ENCODE measurements around the gene TENM4.

TENM4 gene

GRCh38 chr11:79189601-79190000 is 251.2 kb downstream of the TENM4 start:
- peaks cover 0 to 15% (median 2%) of the 10 kb centered on the region in 4 donors for H3K4me1 ChIP-seq
- H3K27ac ChIP-seq: peak overlapping the region in 1 of 2 donors; percentile 17
- H3K9me3 ChIP-seq: no peaks in the 10 kb centered on the region
- no peaks in the 10 kb centered on the region for H3K27me3 ChIP-seq
- no peak for DNase-seq
- no peak for TF ChIP-seq CTCF (IDR thresholded peaks at IDR 0.05)
- no peaks in the 10 kb centered on the region for H3K36me3 ChIP-seq
- intact Hi-C loops (cut with DNase I; ENCODE audit: low total_unique reads): no loop called here
- H3K4me3 ChIP-seq: no peak overlapping the region

GRCh38 chr11:79189055-79189454 is 251.8 kb downstream of the TENM4 start:
- Histone ChIP-seq H3K27me3 (no peaks in the 10 kb centered on the region), H3K4me1 (peaks cover 0 to 15% (median 2%) of the 10 kb centered on the region in 4 donors), H3K9me3 (no peaks in the 10 kb centered on the region), H3K27ac (no peak overlapping the region), H3K36me3 (no peaks in the 10 kb centered on the region), H3K4me3 (no peak overlapping the region)
- intact Hi-C loops (cut with DNase I; ENCODE audit: low total_unique reads): no loop called here
- no peak for TF ChIP-seq CTCF (IDR thresholded peaks at IDR 0.05)
- DNase-seq: no peak

- no peaks in the 10 kb centered on the region for H3K27me3 ChIP-seq
- intact Hi-C loops (cut with DNase I; ENCODE audit: low total_unique reads): no loop called here
- H3K4me3 ChIP-seq: no peak overlapping the region
- peaks cover 0 to 15% (median 2%) of the 10 kb centered on the region in 4 donors for H3K4me1 ChIP-seq
- no peak for DNase-seq
- TF ChIP-seq CTCF (IDR thresholded peaks at IDR 0.05): no peak
- H3K36me3 ChIP-seq: no peaks in the 10 kb centered on the region
- no peaks in the 10 kb centered on the region for H3K9me3 ChIP-seq
- H3K27ac ChIP-seq: no peak overlapping the region
These were observed 254.2 kb downstream of the TENM4 start for GRCh38 chr11:79186669-79187068.

- H3K4me1 ChIP-seq: peaks cover 0 to 14% (median 2%) of the 10 kb centered on the region in 4 donors
- no peak overlapping the region for H3K27ac ChIP-seq
- H3K4me3 ChIP-seq: no peak overlapping the region
- intact Hi-C loops (cut with DNase I; ENCODE audit: low total_unique reads): no loop called here
- H3K27me3 ChIP-seq: no peaks in the 10 kb centered on the region
- no peak for DNase-seq
- no peaks in the 10 kb centered on the region for H3K36me3 ChIP-seq
- TF ChIP-seq CTCF (IDR thresholded peaks at IDR 0.05): no peak
- no peaks in the 10 kb centered on the region for H3K9me3 ChIP-seq
These were observed 255.5 kb downstream of the TENM4 start for GRCh38 chr11:79185351-79185750.

GRCh38 chr11:79184285-79184684 is 256.5 kb downstream of the TENM4 start:
- no peak for DNase-seq
- Histone ChIP-seq H3K27me3 (no peaks in the 10 kb centered on the region), H3K4me3 (no peak overlapping the region), H3K4me1 (peaks cover 0 to 4% (median 0%) of the 10 kb centered on the region in 4 donors), H3K27ac (no peak overlapping the region), H3K9me3 (no peaks in the 10 kb centered on the region), H3K36me3 (no peaks in the 10 kb centered on the region)
- TF ChIP-seq CTCF (IDR thresholded peaks at IDR 0.05): no peak
- intact Hi-C loops (cut with DNase I; ENCODE audit: low total_unique reads): no loop called here

GRCh38 chr11:79182794-79183193 is 258.0 kb downstream of the TENM4 start:
- Histone ChIP-seq H3K27me3 (no peaks in the 10 kb centered on the region), H3K4me1 (no peaks in the 10 kb centered on the region), H3K4me3 (no peak overlapping the region), H3K36me3 (no peaks in the 10 kb centered on the region), H3K27ac (no peak overlapping the region), H3K9me3 (no peaks in the 10 kb centered on the region)
- intact Hi-C loops (cut with DNase I; ENCODE audit: low total_unique reads): no loop called here
- TF ChIP-seq CTCF (IDR thresholded peaks at IDR 0.05): no peak
- DNase-seq: no peak
